ENCODE data around the gene WFIKKN2. TPM values are rescaled to one million over a fixed set of nuclear protein-coding genes. Genes with fewer than 3 reads are reported as not detected.
A peak's percentile ranks its signal among the peaks of the same experiment; 100 is the strongest.

WFIKKN2 gene
- total and polyA plus RNA-seq, 2 of the 13 experiments (the other 11 are each of a cell fraction or from before 2014, with no cell fraction given): not detected

DNA sequence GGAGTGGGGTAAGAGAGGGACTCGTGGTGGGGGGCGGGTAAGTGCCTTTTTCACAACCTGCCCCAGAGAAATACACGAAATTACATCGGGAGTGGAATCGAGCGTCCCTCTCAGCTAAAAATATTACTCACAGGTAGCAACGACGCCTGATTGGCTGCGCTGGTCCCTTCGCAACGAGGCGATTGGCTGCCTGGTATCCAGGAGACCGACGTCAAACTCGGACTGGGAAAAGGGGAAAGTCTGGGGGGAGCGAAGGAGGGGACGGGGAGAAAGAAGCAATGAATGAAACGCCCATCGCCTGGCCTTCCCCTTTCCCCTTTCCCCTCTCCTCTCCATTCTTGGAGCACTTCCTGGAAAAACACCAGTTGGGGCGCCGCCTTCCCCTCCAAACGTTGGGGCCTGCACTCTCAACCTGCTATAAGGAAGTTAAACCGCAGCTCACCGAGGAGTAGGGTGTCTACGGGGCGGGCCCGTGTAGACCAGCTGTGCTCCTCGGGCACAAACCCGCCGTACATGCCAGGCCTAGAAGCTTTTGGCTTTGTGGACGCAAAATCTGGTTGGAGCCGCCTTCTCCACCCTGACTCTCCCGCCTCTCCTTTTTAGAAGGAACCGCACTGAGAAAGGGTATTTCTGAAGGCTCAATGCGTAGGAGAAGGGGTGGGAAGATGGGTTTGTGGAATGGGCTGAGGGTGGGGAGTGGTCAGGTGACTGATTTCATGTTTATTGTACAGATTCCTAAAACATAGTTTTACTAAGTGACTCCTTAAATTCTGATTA, 32.2 kb downstream of the WFIKKN2 start (continued):
- TF ChIP-seq ZNF160 (CRISPR knock-in tag; IDR thresholded peaks at IDR 0.05) (0 out of 2 replicates have a peak, but pooled peaks have one; percentile 11), TMF1 (CRISPR knock-in tag; IDR thresholded peaks at IDR 0.05; ENCODE audit: low read depth) (no peak), KLF16 (CRISPR knock-in tag; IDR thresholded peaks at IDR 0.05) (peak in 1 of 2 experiments; percentile 79; a peak in 1 of 4 replicates), HOXD1 (CRISPR knock-in tag; IDR thresholded peaks at IDR 0.05) (no peak), ZFY (CRISPR knock-in tag; IDR thresholded peaks at IDR 0.05) (peak; percentile 84), ZNF816 (CRISPR knock-in tag; IDR thresholded peaks at IDR 0.05; ENCODE audit: borderline replicate concordance) (peak; percentile 89; the same call in 1 of the 2 replicates), SIX1 (CRISPR knock-in tag; IDR thresholded peaks at IDR 0.05; ENCODE audit: borderline replicate concordance) (0 out of 2 replicates have a peak, but pooled peaks have one; percentile 37), ZNF644 (CRISPR knock-in tag; IDR thresholded peaks at IDR 0.05; ENCODE audit: low read depth) (no peak), ZNF737 (CRISPR knock-in tag; IDR thresholded peaks at IDR 0.05; ENCODE audit: borderline replicate concordance) (no peak), ZNF709 (CRISPR knock-in tag; IDR thresholded peaks at IDR 0.05) (peak; percentile 27; the same call in 1 of the 2 replicates), IRX3 (CRISPR knock-in tag; IDR thresholded peaks at IDR 0.05; ENCODE audit: borderline replicate concordance, low read depth) (no peak), ZNF570 (CRISPR knock-in tag; IDR thresholded peaks at IDR 0.05; ENCODE audit: borderline replicate concordance) (peak; percentile 64; the same call in 1 of the 2 replicates), FOXA1 (IDR thresholded peaks at IDR 0.05) (no peak), FOXA1 (CRISPR knock-in tag; IDR thresholded peaks at IDR 0.05) (peak; percentile 38; the same call in 1 of the 2 replicates), ZNF121 (CRISPR knock-in tag; IDR thresholded peaks at IDR 0.05) (peak; percentile 44; the same call in 1 of the 2 replicates), ZNF749 (CRISPR knock-in tag; IDR thresholded peaks at IDR 0.05; ENCODE audit: borderline replicate concordance) (0 out of 2 replicates have a peak, but pooled peaks have one; percentile 57), ISL2 (CRISPR knock-in tag; IDR thresholded peaks at IDR 0.05) (no peak), MYNN (CRISPR knock-in tag; IDR thresholded peaks at IDR 0.05; ENCODE audit: low read depth) (peak; percentile 59; the same call in 1 of the 2 replicates), PHF20 (CRISPR knock-in tag; IDR thresholded peaks at IDR 0.05) (peak; percentile 66; the same call in 1 of the 2 replicates), SP5 (CRISPR knock-in tag; IDR thresholded peaks at IDR 0.05; ENCODE audit: borderline replicate concordance, low read depth) (peak; percentile 57; the same call in 1 of the 2 replicates), ZBTB7A (CRISPR knock-in tag; IDR thresholded peaks at IDR 0.05) (0 out of 2 replicates have a peak, but pooled peaks have one; percentile 80), ZNF337 (CRISPR knock-in tag; IDR thresholded peaks at IDR 0.05; ENCODE audit: borderline replicate concordance, low read depth) (0 out of 2 replicates have a peak, but pooled peaks have one; percentile 14), ZKSCAN5 (CRISPR knock-in tag; IDR thresholded peaks at IDR 0.05) (0 out of 2 replicates have a peak, but pooled peaks have one; percentile 42)
- TF ChIP-seq, protein P1, sequence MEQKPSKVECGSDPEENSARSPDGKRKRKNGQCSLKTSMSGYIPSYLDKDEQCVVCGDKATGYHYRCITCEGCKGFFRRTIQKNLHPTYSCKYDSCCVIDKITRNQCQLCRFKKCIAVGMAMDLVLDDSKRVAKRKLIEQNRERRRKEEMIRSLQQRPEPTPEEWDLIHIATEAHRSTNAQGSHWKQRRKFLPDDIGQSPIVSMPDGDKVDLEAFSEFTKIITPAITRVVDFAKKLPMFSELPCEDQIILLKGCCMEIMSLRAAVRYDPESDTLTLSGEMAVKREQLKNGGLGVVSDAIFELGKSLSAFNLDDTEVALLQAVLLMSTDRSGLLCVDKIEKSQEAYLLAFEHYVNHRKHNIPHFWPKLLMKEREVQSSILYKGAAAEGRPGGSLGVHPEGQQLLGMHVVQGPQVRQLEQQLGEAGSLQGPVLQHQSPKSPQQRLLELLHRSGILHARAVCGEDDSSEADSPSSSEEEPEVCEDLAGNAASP (CRISPR knock-in tag; IDR thresholded peaks at IDR 0.05; ENCODE audit: borderline replicate concordance): peak; percentile 70; the same call in 1 of the 2 replicates
- TF ChIP-seq, protein P2, sequence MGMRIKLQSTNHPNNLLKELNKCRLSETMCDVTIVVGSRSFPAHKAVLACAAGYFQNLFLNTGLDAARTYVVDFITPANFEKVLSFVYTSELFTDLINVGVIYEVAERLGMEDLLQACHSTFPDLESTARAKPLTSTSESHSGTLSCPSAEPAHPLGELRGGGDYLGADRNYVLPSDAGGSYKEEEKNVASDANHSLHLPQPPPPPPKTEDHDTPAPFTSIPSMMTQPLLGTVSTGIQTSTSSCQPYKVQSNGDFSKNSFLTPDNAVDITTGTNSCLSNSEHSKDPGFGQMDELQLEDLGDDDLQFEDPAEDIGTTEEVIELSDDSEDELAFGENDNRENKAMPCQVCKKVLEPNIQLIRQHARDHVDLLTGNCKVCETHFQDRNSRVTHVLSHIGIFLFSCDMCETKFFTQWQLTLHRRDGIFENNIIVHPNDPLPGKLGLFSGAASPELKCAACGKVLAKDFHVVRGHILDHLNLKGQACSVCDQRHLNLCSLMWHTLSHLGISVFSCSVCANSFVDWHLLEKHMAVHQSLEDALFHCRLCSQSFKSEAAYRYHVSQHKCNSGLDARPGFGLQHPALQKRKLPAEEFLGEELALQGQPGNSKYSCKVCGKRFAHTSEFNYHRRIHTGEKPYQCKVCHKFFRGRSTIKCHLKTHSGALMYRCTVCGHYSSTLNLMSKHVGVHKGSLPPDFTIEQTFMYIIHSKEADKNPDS (CRISPR knock-in tag; IDR thresholded peaks at IDR 0.05): no peak
- TF ChIP-seq, protein P3, sequence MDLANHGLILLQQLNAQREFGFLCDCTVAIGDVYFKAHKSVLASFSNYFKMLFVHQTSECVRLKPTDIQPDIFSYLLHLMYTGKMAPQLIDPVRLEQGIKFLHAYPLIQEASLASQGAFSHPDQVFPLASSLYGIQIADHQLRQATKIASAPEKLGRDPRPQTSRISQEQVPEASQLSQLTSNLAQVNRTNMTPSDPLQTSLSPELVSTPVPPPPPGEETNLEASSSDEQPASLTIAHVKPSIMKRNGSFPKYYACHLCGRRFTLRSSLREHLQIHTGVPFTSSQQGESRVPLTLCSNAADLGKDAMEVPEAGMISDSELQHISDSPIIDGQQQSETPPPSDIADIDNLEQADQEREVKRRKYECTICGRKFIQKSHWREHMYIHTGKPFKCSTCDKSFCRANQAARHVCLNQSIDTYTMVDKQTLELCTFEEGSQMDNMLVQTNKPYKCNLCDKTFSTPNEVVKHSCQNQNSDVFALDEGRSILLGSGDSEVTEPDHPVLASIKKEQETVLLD (CRISPR knock-in tag; IDR thresholded peaks at IDR 0.05; ENCODE audit: low read depth): no peak
